GM21723 (cell line): ENCODE data around the gene UTS2.

Experiments used
- ATAC-seq: cut with Tn5 transposase; IDR thresholded peaks from one replicate; pipeline ENCODE4 v1.9.1; 2021; ENCODE audit warnings: mild to moderate bottlenecking, moderate library complexity; ENCODE audit not compliant: unreplicated experiment

Gene UTS2

GRCh38 chr1:7863756-7864328 is 11.0 kb upstream of the UTS2 start:
- no peak for ATAC-seq

- ATAC-seq = no peak
Measured at GRCh38 chr1:7862211-7863060, 9.6 kb upstream of the UTS2 start.

- ATAC-seq = no peak
Measured at GRCh38 chr1:7861452-7861851, 8.6 kb upstream of the UTS2 start.

- ATAC-seq = no peak
Measured at GRCh38 chr1:7860130-7860529, 7.3 kb upstream of the UTS2 start.

GRCh38 chr1:7859406-7859805 is 6.5 kb upstream of the UTS2 start:
- no peak for ATAC-seq

- ATAC-seq = no peak
Measured at GRCh38 chr1:7857985-7858384, 5.1 kb upstream of the UTS2 start.

- no peak for ATAC-seq
Measured at GRCh38 chr1:7857000-7857399, 4.1 kb upstream of the UTS2 start.

- no peak for ATAC-seq
Measured at GRCh38 chr1:7856345-7856744, 3.5 kb upstream of the UTS2 start.

- no peak for ATAC-seq
Measured at GRCh38 chr1:7853684-7854026, 790 bp upstream of the UTS2 start.

GRCh38 chr1:7850786-7851185 is 2.1 kb downstream of the UTS2 start:
- ATAC-seq = no peak

GRCh38 chr1:7847599-7847998 is 5.3 kb downstream of the UTS2 start:
- no peak for ATAC-seq

- ATAC-seq = no peak
Measured at GRCh38 chr1:7846656-7847055, 6.2 kb downstream of the UTS2 start.

- no peak for ATAC-seq
Measured at GRCh38 chr1:7845761-7846160, 7.1 kb downstream of the UTS2 start.

- no peak for ATAC-seq
Measured at GRCh38 chr1:7842517-7842916, 10.3 kb downstream of the UTS2 start.

GRCh38 chr1:7839526-7839925 is 13.3 kb downstream of the UTS2 start:
- no peak for ATAC-seq

- ATAC-seq = no peak
Measured at GRCh38 chr1:7838714-7839113, 14.2 kb downstream of the UTS2 start.

GRCh38 chr1:7833035-7833434 is 19.8 kb downstream of the UTS2 start:
- no peak for ATAC-seq

GRCh38 chr1:7831458-7831857 is 21.4 kb downstream of the UTS2 start:
- no peak for ATAC-seq

GRCh38 chr1:7827126-7827955 is 25.5 kb downstream of the UTS2 start:
- ATAC-seq = no peak

- ATAC-seq = no peak
Measured at GRCh38 chr1:7826363-7826762, 26.5 kb downstream of the UTS2 start.

GRCh38 chr1:7824701-7825100 is 28.2 kb downstream of the UTS2 start:
- ATAC-seq = no peak

- ATAC-seq = no peak
Measured at GRCh38 chr1:7821282-7821681, 31.6 kb downstream of the UTS2 start.
